ENCODE measurements around the gene CDH4.

DNA sequence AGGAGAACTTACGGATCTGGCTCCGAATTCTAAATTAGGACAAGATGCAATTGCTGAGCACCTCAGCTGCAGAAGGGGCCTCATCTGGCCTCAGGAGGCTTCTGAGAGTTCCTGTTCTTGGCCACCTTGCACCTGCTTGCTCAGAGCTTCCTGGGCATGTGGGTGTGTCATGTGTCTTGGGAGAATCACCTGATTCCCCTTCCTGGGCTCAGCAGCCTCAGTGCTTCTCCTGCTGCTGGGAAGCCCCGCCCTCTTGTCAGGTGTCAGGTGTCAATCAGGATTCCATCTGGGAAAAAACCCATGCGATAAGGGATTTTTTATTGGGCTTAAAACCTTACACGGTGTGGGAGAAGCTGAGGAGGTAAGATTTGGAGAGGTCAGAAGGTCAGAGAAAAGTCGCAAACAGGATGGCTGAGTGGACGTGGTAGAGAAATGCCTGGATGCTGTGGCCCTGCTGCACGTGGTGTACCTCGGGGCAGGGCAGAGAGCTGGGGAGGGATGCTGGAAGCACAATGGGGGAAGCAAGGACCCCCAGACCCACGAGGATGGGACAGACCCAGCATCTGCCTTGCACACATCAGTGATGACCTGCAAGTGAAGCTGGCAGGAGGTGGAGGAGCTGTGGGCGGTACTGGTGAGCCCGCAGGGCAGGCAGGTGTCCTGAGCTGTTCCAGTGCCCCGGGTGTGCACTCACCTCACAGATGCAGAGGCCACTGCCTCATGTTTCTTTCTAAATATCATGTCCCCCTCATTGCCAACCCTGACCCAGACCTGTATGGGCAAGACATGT, 170.8 kb downstream of the CDH4 start:
- no peak for TF ChIP-seq EZH2 (IDR thresholded peaks at IDR 0.05; ENCODE audit: insufficient read depth, low read length)
- TF ChIP-seq, protein P1, sequence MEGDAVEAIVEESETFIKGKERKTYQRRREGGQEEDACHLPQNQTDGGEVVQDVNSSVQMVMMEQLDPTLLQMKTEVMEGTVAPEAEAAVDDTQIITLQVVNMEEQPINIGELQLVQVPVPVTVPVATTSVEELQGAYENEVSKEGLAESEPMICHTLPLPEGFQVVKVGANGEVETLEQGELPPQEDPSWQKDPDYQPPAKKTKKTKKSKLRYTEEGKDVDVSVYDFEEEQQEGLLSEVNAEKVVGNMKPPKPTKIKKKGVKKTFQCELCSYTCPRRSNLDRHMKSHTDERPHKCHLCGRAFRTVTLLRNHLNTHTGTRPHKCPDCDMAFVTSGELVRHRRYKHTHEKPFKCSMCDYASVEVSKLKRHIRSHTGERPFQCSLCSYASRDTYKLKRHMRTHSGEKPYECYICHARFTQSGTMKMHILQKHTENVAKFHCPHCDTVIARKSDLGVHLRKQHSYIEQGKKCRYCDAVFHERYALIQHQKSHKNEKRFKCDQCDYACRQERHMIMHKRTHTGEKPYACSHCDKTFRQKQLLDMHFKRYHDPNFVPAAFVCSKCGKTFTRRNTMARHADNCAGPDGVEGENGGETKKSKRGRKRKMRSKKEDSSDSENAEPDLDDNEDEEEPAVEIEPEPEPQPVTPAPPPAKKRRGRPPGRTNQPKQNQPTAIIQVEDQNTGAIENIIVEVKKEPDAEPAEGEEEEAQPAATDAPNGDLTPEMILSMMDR (IDR thresholded peaks at IDR 0.05; ENCODE audit: insufficient read depth, low read depth, low read length) = no peak

All from astrocyte (in vitro differentiated cells and primary cell).